CD14-positive monocyte (primary cell): ENCODE data around the gene SPTBN4. TPM values are rescaled to one million over a fixed set of nuclear protein-coding genes. Genes with fewer than 3 reads are reported as not detected.

Source experiments
- DNase-seq, 3 donors: peaks; one replicate each; pipeline ENCODE4 v3.0.0-alpha.2; 2011 to 2022
- H2AFZ ChIP-seq: 2 replicates; pipeline ENCODE4 v1.6.0; 2012; ENCODE audit warnings: mild to moderate bottlenecking, low read depth, low read length, inconsistent platforms; ENCODE audit not compliant: insufficient read depth, poor library complexity, severe bottlenecking
- H3K27ac ChIP-seq, 2 donors: 1 replicate in 1 of 2; 2 replicates in 1 of 2; pipeline ENCODE4 v1.5.1; 2012 to 2013; ENCODE audit warnings: low read length in 2 of 2, control low read depth in 1 of 2, inconsistent platforms in 1 of 2, low read depth in 1 of 2, mild to moderate bottlenecking in 1 of 2
- H3K27me3 ChIP-seq, 2 donors: one replicate each; pipeline versions ENCODE4 v1.6.0 to v1.6.1; 2011 to 2013; ENCODE audit warnings: low read length in 2 of 2; ENCODE audit not compliant: control insufficient read depth in 2 of 2, insufficient read depth in 2 of 2
- H3K36me3 ChIP-seq, 2 donors: replicated peaks in 1 of 2; 1 replicate in 1 of 2; 2 replicates in 1 of 2; pipeline versions ENCODE4 v1.5.1 to v1.6.1; 2012 to 2013; ENCODE audit warnings: low read length in 2 of 2, control low read depth in 1 of 2, inconsistent platforms in 1 of 2, mild to moderate bottlenecking in 1 of 2; ENCODE audit not compliant: insufficient read depth in 2 of 2, control insufficient read depth in 1 of 2
- H3K4me1 ChIP-seq, 2 donors: 1 replicate in 1 of 2; 2 replicates in 1 of 2; pipeline versions ENCODE4 v1.5.1 to v1.6.1; 2012 to 2013; ENCODE audit warnings: low read length in 2 of 2, control low read depth in 1 of 2, inconsistent platforms in 1 of 2, mild to moderate bottlenecking in 1 of 2, moderate library complexity in 1 of 2; ENCODE audit not compliant: insufficient read depth in 2 of 2, control insufficient read depth in 1 of 2
- H3K4me2 ChIP-seq: replicated peaks from 2 replicates; pipeline ENCODE3; 2012; ENCODE audit warnings: low read length, moderate library complexity, mild to moderate bottlenecking; ENCODE audit not compliant: poor library complexity, severe bottlenecking; ENCODE audit errors: extremely low read depth
- H3K4me3 ChIP-seq, 3 experiments: fragments of 200-600 bp in 1 of 3; sonication (generic) in 1 of 3; replicated peaks in 1 of 3; 1 replicate in 2 of 3; 2 replicates in 1 of 3; pipeline ENCODE4 v1.5.1; 2011 to 2013; ENCODE audit warnings: low read length in 3 of 3, mild to moderate bottlenecking in 3 of 3, control low read depth in 2 of 3, low read depth in 2 of 3, inconsistent platforms in 1 of 3, moderate library complexity in 1 of 3
- H3K79me2 ChIP-seq: 2 replicates; pipeline ENCODE4 v1.6.0; 2012; ENCODE audit warnings: mild to moderate bottlenecking, control low read depth, inconsistent platforms, low read length, moderate library complexity; ENCODE audit not compliant: insufficient read depth
- H3K9ac ChIP-seq: 2 replicates; pipeline ENCODE4 v1.6.0; 2017; ENCODE audit warnings: low read length, mild to moderate bottlenecking; ENCODE audit not compliant: insufficient read depth, poor library complexity, severe bottlenecking
- H3K9me3 ChIP-seq, 2 donors: replicated peaks in 1 of 2; 1 replicate in 1 of 2; 2 replicates in 1 of 2; pipeline versions ENCODE4 v1.5.1 to v1.6.1; 2012 to 2013; ENCODE audit warnings: low read length in 2 of 2, control low read depth in 1 of 2; ENCODE audit not compliant: control insufficient read depth in 1 of 2, insufficient read depth in 1 of 2
- H4K20me1 ChIP-seq: 2 replicates; pipeline ENCODE4 v1.6.0; 2012; ENCODE audit warnings: mild to moderate bottlenecking, low read length, control low read depth, moderate library complexity; ENCODE audit not compliant: insufficient read depth
- H3K27ac Mint-ChIP-seq, 7 donors: one replicate each; pipeline ENCODE4 v1.8.0; 2020; ENCODE audit warnings: mild to moderate bottlenecking in 7 of 7, mixed read lengths in 7 of 7, moderate library complexity in 6 of 7, inconsistent platforms in 2 of 7
- H3K27me3 Mint-ChIP-seq, 3 donors: one replicate each; pipeline ENCODE4 v1.8.0; 2021 to 2022; ENCODE audit warnings: low read depth in 3 of 3, mild to moderate bottlenecking in 3 of 3, mixed read lengths in 3 of 3, moderate library complexity in 3 of 3, inconsistent platforms in 1 of 3
- H3K36me3 Mint-ChIP-seq, 2 donors: one replicate each; pipeline ENCODE4 v1.8.0; 2020; ENCODE audit warnings: mixed read lengths in 2 of 2, inconsistent platforms in 1 of 2, mild to moderate bottlenecking in 1 of 2
- H3K4me1 Mint-ChIP-seq: one replicate; pipeline ENCODE4 v1.8.0; 2020; ENCODE audit warnings: mild to moderate bottlenecking, mixed read lengths
- H3K4me3 Mint-ChIP-seq, 2 donors: one replicate each; pipeline ENCODE4 v1.8.0; 2020; ENCODE audit warnings: mild to moderate bottlenecking in 2 of 2, mixed read lengths in 2 of 2, moderate library complexity in 1 of 2
- H3K9me3 Mint-ChIP-seq, 7 donors: one replicate each; pipeline ENCODE4 v1.8.0; 2020 to 2022; ENCODE audit warnings: mixed read lengths in 7 of 7, mild to moderate bottlenecking in 6 of 7, moderate library complexity in 6 of 7, inconsistent platforms in 2 of 7
- CTCF ChIP-seq: fragments of 200-600 bp; IDR thresholded peaks from one replicate; pipeline ENCODE4 v1.8.0; 2022; ENCODE audit warnings: antibody characterized with exemption, mild to moderate bottlenecking
- WGBS: methylation state at CpG from one replicate; pipeline ENCODE4 v1.1.5; 2013; ENCODE audit warnings: missing lambda C conversion rate; ENCODE audit not compliant: insufficient coverage; 5-methylcytosine and 5-hydroxymethylcytosine counted together
- intact Hi-C, 2 donors: fragments of 100-400 bp; cut with micrococcal nuclease; formaldehyde crosslinking; loops; one replicate each; pipeline versions ENCODE4 v1.15.0 to v1.15.1; 2023
- polyA plus RNA-seq, 3 donors: library from polyadenylated mRNA; depleted of rRNA in 1 of 3; unstranded in 2 of 3; stranded (reverse) in 1 of 3; fragments of 300-500 nt in 2 of 3; fragments of >200 nt in 1 of 3; fragmentation: Illumina TruSeq in 2 of 3; gene quantifications; 1 replicate in 2 of 3; 2 replicates in 1 of 3; pipeline ENCODE4 v1.2.3, GENCODE V29; 2012 to 2021

The SPTBN4 gene
- polyA plus RNA-seq, 3 donors = 0.07 TPM; not detected in 2

GRCh38 chr19:40494191-40494838, 27.5 kb downstream of the SPTBN4 start:
- H3K27me3 ChIP-seq = peaks cover 0 to 3% of the 10 kb centered on the region in 2 donors
- no peaks in the 10 kb centered on the region for H3K36me3 Mint-ChIP-seq
- no peak for TF ChIP-seq CTCF
- H3K4me1 Mint-ChIP-seq = peaks cover 4% of the 10 kb centered on the region
- H3K4me3 ChIP-seq = no peak overlapping the region
- peaks cover 0 to 3% of the 10 kb centered on the region in 2 donors for H3K4me1 ChIP-seq
- peaks cover 0 to 11% (median 2%) of the 10 kb centered on the region in 7 donors for H3K9me3 Mint-ChIP-seq
- no peak overlapping the region for H3K27ac Mint-ChIP-seq
- H3K4me3 Mint-ChIP-seq = peak overlapping the region in 1 of 2 donors; percentile 17
- no peaks in the 10 kb centered on the region for H4K20me1 ChIP-seq
- H3K9me3 ChIP-seq = peaks cover 0 to 3% of the 10 kb centered on the region in 2 donors
- H3K27ac ChIP-seq = no peak overlapping the region
- H3K36me3 ChIP-seq = no peaks in the 10 kb centered on the region
- intact Hi-C loops = no loop called here
- 78% methylated on average over 1 of the region's 1 CpG for WGBS
- H2AFZ ChIP-seq = no peak overlapping the region
- no peaks in the 10 kb centered on the region for H3K79me2 ChIP-seq
- H3K27me3 Mint-ChIP-seq = peaks cover 12 to 39% (median 14%) of the 10 kb centered on the region in 3 donors
- H3K4me2 ChIP-seq = no peak overlapping the region
- DNase-seq = no peak
- no peak overlapping the region for H3K9ac ChIP-seq

GRCh38 chr19:40497214-40497613, 30.4 kb downstream of the SPTBN4 start:
- no peak for DNase-seq
- WGBS = 90% methylated on average over 12 of the region's 12 CpGs
- H2AFZ ChIP-seq = no peak overlapping the region

More at GRCh38 chr19:40497214-40497613, 30.4 kb downstream of the SPTBN4 start:
- Mint-ChIP-seq H3K9me3 (peaks cover 0 to 5% (median 0%) of the 10 kb centered on the region in 7 donors), H3K4me1 (no peaks in the 10 kb centered on the region), H3K27me3 (peaks cover 16 to 24% (median 17%) of the 10 kb centered on the region in 3 donors), H3K4me3 (no peak overlapping the region), H3K27ac (peak overlapping the region in 2 of 7 donors; percentile 37 to 81), H3K36me3 (no peaks in the 10 kb centered on the region)
- no peaks in the 10 kb centered on the region for H3K36me3 ChIP-seq
- no peaks in the 10 kb centered on the region for H3K79me2 ChIP-seq
- H3K4me2 ChIP-seq = no peak overlapping the region
- H3K4me1 ChIP-seq = no peaks in the 10 kb centered on the region
- H3K9ac ChIP-seq = no peak overlapping the region
- TF ChIP-seq CTCF = no peak
- H4K20me1 ChIP-seq = no peaks in the 10 kb centered on the region
- no peaks in the 10 kb centered on the region for H3K9me3 ChIP-seq
- no peak overlapping the region for H3K4me3 ChIP-seq
- intact Hi-C loops = no loop called here
- peaks cover 0 to 3% of the 10 kb centered on the region in 2 donors for H3K27me3 ChIP-seq
- H3K27ac ChIP-seq = no peak overlapping the region
